ENCODE data around the gene STX3. TPM values are rescaled to one million over a fixed set of nuclear protein-coding genes. Genes with fewer than 3 reads are reported as not detected.
A peak's percentile ranks its signal among the peaks of the same experiment; 100 is the strongest.
"Not testable (repeated sequence)": the region's sequence is repeated elsewhere in the genome, so short reads cannot be mapped to it uniquely, and the experiment has no call there.

The STX3 gene
- total RNA-seq, 2 donors from 2014 or later = 25.7 to 32.2 TPM

- Histone ChIP-seq H3K4me3 (no peak overlapping the region), H3K36me3 (no peaks in the 10 kb centered on the region), H3K27ac (no peak overlapping the region), H3K9me3 (no peaks in the 10 kb centered on the region), H3K4me1 (ENCODE audit: control insufficient read depth in 1 of 2, low read depth in 2 of 2) (peaks cover 4 to 16% of the 10 kb centered on the region in 2 donors), H3K27me3 (replicated peaks; ENCODE audit: insufficient read depth) (no peaks in the 10 kb centered on the region)
- TF ChIP-seq CTCF (IDR thresholded peaks at IDR 0.05) = no peak
- ATAC-seq (ENCODE audit: insufficient number of reproducible peaks, low FRiP score, low read depth) (no peak), DNase-seq (ENCODE audit: low spot score) (no peak)
Measured at GRCh38 chr11:59814021-59814420, 58.8 kb downstream of the STX3 start.

- Histone ChIP-seq H3K27ac (no peak overlapping the region), H3K4me3 (no peak overlapping the region), H3K27me3 (replicated peaks; ENCODE audit: insufficient read depth) (no peaks in the 10 kb centered on the region), H3K4me1 (ENCODE audit: control insufficient read depth in 1 of 2, low read depth in 2 of 2) (peaks cover 4 to 7% of the 10 kb centered on the region in 2 donors), H3K9me3 (no peaks in the 10 kb centered on the region), H3K36me3 (no peaks in the 10 kb centered on the region)
- no peak for TF ChIP-seq CTCF (IDR thresholded peaks at IDR 0.05)
- no peak for DNase-seq (ENCODE audit: low spot score)
- ATAC-seq (ENCODE audit: insufficient number of reproducible peaks, low FRiP score, low read depth) = no peak
Measured at GRCh38 chr11:59815754-59816153, 60.6 kb downstream of the STX3 start.

DNA sequence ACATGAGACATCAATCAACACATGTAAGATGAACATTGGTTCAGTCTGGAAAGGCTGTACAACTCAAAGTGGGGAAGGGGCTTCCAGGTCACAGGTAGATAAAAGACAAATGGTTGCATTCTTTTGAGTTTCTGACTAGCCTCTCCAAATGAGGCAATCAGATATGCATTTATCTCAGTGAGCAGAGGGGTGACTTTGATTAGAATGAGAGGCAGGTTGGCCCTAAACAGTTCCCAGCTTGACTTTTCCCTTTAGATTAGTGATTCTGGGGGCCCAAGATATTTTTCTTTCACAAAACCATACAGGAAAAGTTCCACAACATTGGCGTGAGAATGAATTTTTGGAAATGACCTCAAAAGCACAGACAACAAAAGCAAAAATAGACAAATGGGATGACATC, 61.3 kb downstream of the STX3 start:
- not testable (repeated sequence) for ATAC-seq (ENCODE audit: insufficient number of reproducible peaks, low FRiP score, low read depth); H3K4me3 ChIP-seq; H3K9me3 ChIP-seq; H3K36me3 ChIP-seq; H3K27me3 ChIP-seq (replicated peaks; ENCODE audit: insufficient read depth); DNase-seq (ENCODE audit: low spot score); H3K4me1 ChIP-seq (ENCODE audit: control insufficient read depth in 1 of 2, low read depth in 2 of 2); H3K27ac ChIP-seq

- TF ChIP-seq CTCF (IDR thresholded peaks at IDR 0.05) = no peak
- peaks cover 4 to 17% of the 10 kb centered on the region in 2 donors for H3K4me1 ChIP-seq (ENCODE audit: control insufficient read depth in 1 of 2, low read depth in 2 of 2)
- ATAC-seq (ENCODE audit: insufficient number of reproducible peaks, low FRiP score, low read depth) (no peak), DNase-seq (ENCODE audit: low spot score) (no peak)
- H3K27me3 ChIP-seq (replicated peaks; ENCODE audit: insufficient read depth) = no peaks in the 10 kb centered on the region
- H3K36me3 ChIP-seq = no peaks in the 10 kb centered on the region
- H3K9me3 ChIP-seq = no peaks in the 10 kb centered on the region
- no peak overlapping the region for H3K4me3 ChIP-seq
- no peak overlapping the region for H3K27ac ChIP-seq
Measured at GRCh38 chr11:59818572-59818971, 63.4 kb downstream of the STX3 start.

DNA sequence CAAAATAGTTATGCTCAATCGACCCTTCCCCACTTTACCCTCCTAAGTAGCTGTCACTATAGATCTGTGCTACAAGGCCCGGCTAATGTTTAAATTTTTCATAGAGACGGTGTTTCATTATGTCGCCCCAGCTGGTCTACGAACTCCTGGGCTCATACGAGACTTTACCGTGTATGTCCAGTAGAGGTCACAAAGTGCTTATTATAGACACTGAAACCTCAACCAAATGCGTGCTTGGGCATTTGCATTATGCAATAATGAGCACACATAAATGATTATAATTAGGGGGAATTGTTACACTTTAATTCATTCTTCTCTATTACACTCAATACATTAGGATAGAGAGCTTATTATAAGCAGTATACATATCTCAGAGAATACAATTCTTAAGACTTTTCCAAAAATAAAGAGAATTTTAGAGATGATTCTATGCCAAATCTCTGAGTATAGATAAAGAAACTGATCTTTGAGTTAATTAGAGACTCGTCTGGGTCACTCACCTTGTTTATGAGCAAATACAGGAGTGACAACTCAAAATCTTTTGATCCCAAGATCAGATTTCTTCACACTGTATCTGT, 67.9 kb downstream of the STX3 start:
- Histone ChIP-seq H3K27me3 (replicated peaks; ENCODE audit: insufficient read depth) (no peaks in the 10 kb centered on the region), H3K4me1 (ENCODE audit: control insufficient read depth in 1 of 2, low read depth in 2 of 2) (peaks cover 4 to 17% of the 10 kb centered on the region in 2 donors), H3K27ac (no peak overlapping the region), H3K4me3 (peak overlapping the region; percentile 38), H3K36me3 (no peaks in the 10 kb centered on the region), H3K9me3 (no peaks in the 10 kb centered on the region)
- TF ChIP-seq CTCF (IDR thresholded peaks at IDR 0.05) = peak; percentile 57
- ATAC-seq (ENCODE audit: insufficient number of reproducible peaks, low FRiP score, low read depth) = no peak
- DNase-seq (ENCODE audit: low spot score) = no peak

- ATAC-seq (ENCODE audit: insufficient number of reproducible peaks, low FRiP score, low read depth) (no peak), DNase-seq (ENCODE audit: low spot score) (no peak)
- no peak for TF ChIP-seq CTCF (IDR thresholded peaks at IDR 0.05)
- Histone ChIP-seq H3K4me1 (ENCODE audit: control insufficient read depth in 1 of 2, low read depth in 2 of 2) (no peaks in the 10 kb centered on the region), H3K36me3 (no peaks in the 10 kb centered on the region), H3K27me3 (replicated peaks; ENCODE audit: insufficient read depth) (no peaks in the 10 kb centered on the region), H3K27ac (no peak overlapping the region), H3K4me3 (no peak overlapping the region), H3K9me3 (no peaks in the 10 kb centered on the region)
Measured at GRCh38 chr11:59829358-59829757, 74.2 kb downstream of the STX3 start.

All from thoracic aorta (tissue), 2 donors.